Measurements from ENCODE around the gene COLEC12. TPM values are rescaled to one million over a fixed set of nuclear protein-coding genes. Genes with fewer than 3 reads are reported as not detected.

Gene COLEC12
- total RNA-seq, 1 donor from 2014 or later, result 70.0 TPM

GRCh38 chr18:427005-427404, 73.5 kb downstream of the COLEC12 start:
- TF ChIP-seq, protein P1, sequence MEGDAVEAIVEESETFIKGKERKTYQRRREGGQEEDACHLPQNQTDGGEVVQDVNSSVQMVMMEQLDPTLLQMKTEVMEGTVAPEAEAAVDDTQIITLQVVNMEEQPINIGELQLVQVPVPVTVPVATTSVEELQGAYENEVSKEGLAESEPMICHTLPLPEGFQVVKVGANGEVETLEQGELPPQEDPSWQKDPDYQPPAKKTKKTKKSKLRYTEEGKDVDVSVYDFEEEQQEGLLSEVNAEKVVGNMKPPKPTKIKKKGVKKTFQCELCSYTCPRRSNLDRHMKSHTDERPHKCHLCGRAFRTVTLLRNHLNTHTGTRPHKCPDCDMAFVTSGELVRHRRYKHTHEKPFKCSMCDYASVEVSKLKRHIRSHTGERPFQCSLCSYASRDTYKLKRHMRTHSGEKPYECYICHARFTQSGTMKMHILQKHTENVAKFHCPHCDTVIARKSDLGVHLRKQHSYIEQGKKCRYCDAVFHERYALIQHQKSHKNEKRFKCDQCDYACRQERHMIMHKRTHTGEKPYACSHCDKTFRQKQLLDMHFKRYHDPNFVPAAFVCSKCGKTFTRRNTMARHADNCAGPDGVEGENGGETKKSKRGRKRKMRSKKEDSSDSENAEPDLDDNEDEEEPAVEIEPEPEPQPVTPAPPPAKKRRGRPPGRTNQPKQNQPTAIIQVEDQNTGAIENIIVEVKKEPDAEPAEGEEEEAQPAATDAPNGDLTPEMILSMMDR (IDR thresholded peaks at IDR 0.05; ENCODE audit: unreplicated experiment), result no peak
- no peak for DNase-seq (ENCODE audit: low spot score in 2 of 2, unreplicated experiment in 2 of 2)
- H3K36me3 Mint-ChIP-seq, result no peaks in the 10 kb centered on the region
- peaks cover 43% of the 10 kb centered on the region for H3K4me1 Mint-ChIP-seq
- no peak overlapping the region for H3K4me3 Mint-ChIP-seq
- no peaks in the 10 kb centered on the region for H3K27me3 Mint-ChIP-seq (ENCODE audit: low read depth)
- peak overlapping the region; percentile 90 for H3K27ac Mint-ChIP-seq
- H3K9me3 Mint-ChIP-seq, result no peaks in the 10 kb centered on the region

- Mint-ChIP-seq H3K9me3 (no peaks in the 10 kb centered on the region), H3K27ac (peak overlapping the region; percentile 88), H3K27me3 (ENCODE audit: low read depth) (no peaks in the 10 kb centered on the region), H3K4me1 (peaks cover 61% of the 10 kb centered on the region), H3K4me3 (no peak overlapping the region), H3K36me3 (no peaks in the 10 kb centered on the region)
- TF ChIP-seq, protein P1 (IDR thresholded peaks at IDR 0.05; ENCODE audit: unreplicated experiment), result no peak
- no peak for DNase-seq (ENCODE audit: low spot score in 2 of 2, unreplicated experiment in 2 of 2)
Measured at GRCh38 chr18:425106-425745, 75.3 kb downstream of the COLEC12 start.

- Mint-ChIP-seq H3K9me3 (no peaks in the 10 kb centered on the region), H3K4me3 (no peak overlapping the region), H3K27ac (peak overlapping the region; percentile 88), H3K27me3 (ENCODE audit: low read depth) (no peaks in the 10 kb centered on the region), H3K4me1 (peaks cover 64% of the 10 kb centered on the region), H3K36me3 (no peaks in the 10 kb centered on the region)
- DNase-seq (ENCODE audit: low spot score in 2 of 2, unreplicated experiment in 2 of 2), result no peak
- TF ChIP-seq, protein P1 (IDR thresholded peaks at IDR 0.05; ENCODE audit: unreplicated experiment), result no peak
Measured at GRCh38 chr18:424668-425067, 75.8 kb downstream of the COLEC12 start.

- TF ChIP-seq, protein P1 (IDR thresholded peaks at IDR 0.05; ENCODE audit: unreplicated experiment), result no peak
- H3K9me3 Mint-ChIP-seq, result no peaks in the 10 kb centered on the region
- H3K27ac Mint-ChIP-seq, result peak overlapping the region; percentile 88
- no peaks in the 10 kb centered on the region for H3K36me3 Mint-ChIP-seq
- H3K4me3 Mint-ChIP-seq, result peak overlapping the region; percentile 5
- DNase-seq (ENCODE audit: low spot score in 2 of 2, unreplicated experiment in 2 of 2), result no peak
- H3K27me3 Mint-ChIP-seq (ENCODE audit: low read depth), result no peaks in the 10 kb centered on the region
- peaks cover 66% of the 10 kb centered on the region for H3K4me1 Mint-ChIP-seq
Measured at GRCh38 chr18:424071-424661, 76.3 kb downstream of the COLEC12 start.

GRCh38 chr18:422966-423365, 77.5 kb downstream of the COLEC12 start:
- no peak overlapping the region for H3K27ac Mint-ChIP-seq
- no peaks in the 10 kb centered on the region for H3K9me3 Mint-ChIP-seq
- no peak overlapping the region for H3K4me3 Mint-ChIP-seq
- H3K4me1 Mint-ChIP-seq, result peaks cover 66% of the 10 kb centered on the region
- no peak for DNase-seq (ENCODE audit: low spot score in 2 of 2, unreplicated experiment in 2 of 2)
- no peaks in the 10 kb centered on the region for H3K36me3 Mint-ChIP-seq
- TF ChIP-seq, protein P1 (IDR thresholded peaks at IDR 0.05; ENCODE audit: unreplicated experiment), result no peak
- no peaks in the 10 kb centered on the region for H3K27me3 Mint-ChIP-seq (ENCODE audit: low read depth)

Measured in mesothelial cell of epicardium (in vitro differentiated cells).